Stimulated activated naive CD8-positive, alpha-beta T cell treated with anti-CD3 and anti-CD28 coated beads, Interleukin-15, Interleukin-2, amounts not matched to agents 100 ng/mL and 50 ng/mL, for 24 hours (primary cell): ENCODE data around the gene UBQLN3.

Source experiments
- H3K27ac Mint-ChIP-seq: one replicate; pipeline ENCODE4 v1.8.0; 2021; ENCODE audit warnings: mild to moderate bottlenecking, mixed read lengths
- H3K27me3 Mint-ChIP-seq: one replicate; pipeline ENCODE4 v1.8.0; 2021; ENCODE audit warnings: mixed read lengths
- H3K36me3 Mint-ChIP-seq: one replicate; pipeline ENCODE4 v1.8.0; 2021; ENCODE audit warnings: low read depth, mixed read lengths
- H3K4me1 Mint-ChIP-seq: one replicate; pipeline ENCODE4 v1.8.0; 2021; ENCODE audit warnings: low read depth, mixed read lengths
- H3K4me3 Mint-ChIP-seq: one replicate; pipeline ENCODE4 v1.8.0; 2021; ENCODE audit warnings: mild to moderate bottlenecking, mixed read lengths
- H3K9me3 Mint-ChIP-seq: one replicate; pipeline ENCODE4 v1.8.0; 2021; ENCODE audit warnings: mixed read lengths

UBQLN3 gene

GRCh38 chr11:5486421-5486820, 23.3 kb downstream of the UBQLN3 start:
- H3K9me3 Mint-ChIP-seq: no peaks in the 10 kb centered on the region
- H3K36me3 Mint-ChIP-seq: no peaks in the 10 kb centered on the region
- peaks cover 8% of the 10 kb centered on the region for H3K4me1 Mint-ChIP-seq
- peaks cover 4% of the 10 kb centered on the region for H3K27me3 Mint-ChIP-seq
- no peak overlapping the region for H3K27ac Mint-ChIP-seq
- H3K4me3 Mint-ChIP-seq: no peak overlapping the region

- peaks cover 4% of the 10 kb centered on the region for H3K27me3 Mint-ChIP-seq
- no peaks in the 10 kb centered on the region for H3K36me3 Mint-ChIP-seq
- H3K4me3 Mint-ChIP-seq: no peak overlapping the region
- no peak overlapping the region for H3K27ac Mint-ChIP-seq
- H3K9me3 Mint-ChIP-seq: no peaks in the 10 kb centered on the region
- peaks cover 8% of the 10 kb centered on the region for H3K4me1 Mint-ChIP-seq
These were observed 23.8 kb downstream of the UBQLN3 start for GRCh38 chr11:5486003-5486402.

- H3K4me3 Mint-ChIP-seq: no peak overlapping the region
- no peaks in the 10 kb centered on the region for H3K36me3 Mint-ChIP-seq
- H3K9me3 Mint-ChIP-seq: no peaks in the 10 kb centered on the region
- no peak overlapping the region for H3K27ac Mint-ChIP-seq
- peaks cover 17% of the 10 kb centered on the region for H3K27me3 Mint-ChIP-seq
- no peaks in the 10 kb centered on the region for H3K4me1 Mint-ChIP-seq
These were observed 33.5 kb downstream of the UBQLN3 start for GRCh38 chr11:5476186-5476819.

- Mint-ChIP-seq H3K27ac (no peak overlapping the region), H3K36me3 (no peaks in the 10 kb centered on the region), H3K4me1 (no peaks in the 10 kb centered on the region), H3K4me3 (no peak overlapping the region), H3K27me3 (peaks cover 20% of the 10 kb centered on the region), H3K9me3 (no peaks in the 10 kb centered on the region)
These were observed 35.8 kb downstream of the UBQLN3 start for GRCh38 chr11:5473921-5474320.

- H3K36me3 Mint-ChIP-seq: no peaks in the 10 kb centered on the region
- H3K4me1 Mint-ChIP-seq: no peaks in the 10 kb centered on the region
- peaks cover 16% of the 10 kb centered on the region for H3K27me3 Mint-ChIP-seq
- H3K9me3 Mint-ChIP-seq: no peaks in the 10 kb centered on the region
- no peak overlapping the region for H3K27ac Mint-ChIP-seq
- no peak overlapping the region for H3K4me3 Mint-ChIP-seq
These were observed 42.2 kb downstream of the UBQLN3 start for GRCh38 chr11:5467527-5467926.

- no peaks in the 10 kb centered on the region for H3K36me3 Mint-ChIP-seq
- H3K4me3 Mint-ChIP-seq: no peak overlapping the region
- no peaks in the 10 kb centered on the region for H3K4me1 Mint-ChIP-seq
- no peaks in the 10 kb centered on the region for H3K9me3 Mint-ChIP-seq
- H3K27ac Mint-ChIP-seq: no peak overlapping the region
- peaks cover 9% of the 10 kb centered on the region for H3K27me3 Mint-ChIP-seq
These were observed 48.7 kb downstream of the UBQLN3 start for GRCh38 chr11:5460983-5461621.
